CD4-positive, CD25-positive, alpha-beta regulatory T cell (primary cell): ENCODE data around the gene UBL3. TPM values are rescaled to one million over a fixed set of nuclear protein-coding genes. Genes with fewer than 3 reads are reported as not detected.

Source experiments
- ATAC-seq, 2 donors: fragments of 150-1000 bp; cut with Tn5 transposase; one replicate each; pipeline ENCODE4 v1.10.0; 2021; ENCODE audit warnings: low read depth in 2 of 2, moderate number of reproducible peaks in 2 of 2, moderate library complexity in 1 of 2
- DNase-seq, 3 donors: peaks; one replicate each; pipeline versions ENCODE4 v3.0.0 to v3.0.0-alpha.2; 2012 to 2022; ENCODE audit warnings: mixed read lengths in 1 of 3
- H3K27ac ChIP-seq: one replicate; pipeline ENCODE4 v1.7.0; 2013; ENCODE audit warnings: mild to moderate bottlenecking, low read length; ENCODE audit not compliant: insufficient read depth, poor library complexity, severe bottlenecking
- H3K27me3 ChIP-seq: one replicate; pipeline ENCODE4 v1.7.0; 2013; ENCODE audit warnings: low read length; ENCODE audit not compliant: control insufficient read depth, insufficient read depth
- H3K36me3 ChIP-seq: one replicate; pipeline ENCODE4 v1.7.0; 2013; ENCODE audit warnings: mild to moderate bottlenecking, low read length, moderate library complexity; ENCODE audit not compliant: control insufficient read depth, insufficient read depth
- H3K4me1 ChIP-seq: 2 replicates; pipeline ENCODE4 v1.7.0; 2013; ENCODE audit warnings: mild to moderate bottlenecking, low read length; ENCODE audit not compliant: insufficient read depth, control insufficient read depth, poor library complexity, severe bottlenecking
- H3K4me3 ChIP-seq: one replicate; pipeline ENCODE4 v1.7.0; 2013; ENCODE audit warnings: low read depth, mild to moderate bottlenecking, low read length, moderate library complexity
- H3K9me3 ChIP-seq, 2 experiments: 1 replicate in 1 of 2; 2 replicates in 1 of 2; pipeline ENCODE4 v1.7.0; 2013; ENCODE audit warnings: low read length in 2 of 2, mild to moderate bottlenecking in 1 of 2, moderate library complexity in 1 of 2; ENCODE audit not compliant: control insufficient read depth in 2 of 2
- H3K27ac Mint-ChIP-seq, 3 donors: one replicate each; pipeline ENCODE4 v1.8.0; 2020 to 2022; ENCODE audit warnings: mild to moderate bottlenecking in 3 of 3, mixed read lengths in 3 of 3, moderate library complexity in 2 of 3
- H3K27me3 Mint-ChIP-seq: one replicate; pipeline ENCODE4 v1.8.0; 2022; ENCODE audit warnings: mild to moderate bottlenecking, mixed read lengths
- H3K36me3 Mint-ChIP-seq: one replicate; pipeline ENCODE4 v1.8.0; 2020; ENCODE audit warnings: mixed read lengths
- H3K4me1 Mint-ChIP-seq, 4 donors: one replicate each; pipeline ENCODE4 v1.8.0; 2020 to 2022; ENCODE audit warnings: mixed read lengths in 4 of 4, mild to moderate bottlenecking in 1 of 4
- H3K4me3 Mint-ChIP-seq, 4 donors: one replicate each; pipeline ENCODE4 v1.8.0; 2020 to 2022; ENCODE audit warnings: mild to moderate bottlenecking in 4 of 4, mixed read lengths in 4 of 4, moderate library complexity in 3 of 4
- H3K9me3 Mint-ChIP-seq, 7 donors: one replicate each; pipeline ENCODE4 v1.8.0; 2020 to 2022; ENCODE audit warnings: mixed read lengths in 7 of 7, mild to moderate bottlenecking in 3 of 7, moderate library complexity in 2 of 7
- polyA plus RNA-seq, 4 donors: library from polyadenylated mRNA; unstranded; fragments of 300-500 nt; fragmentation: Illumina TruSeq; gene quantifications; one replicate each; pipeline ENCODE4 v1.2.3, GENCODE V29; 2021
- total RNA-seq: library from RNA; stranded (reverse); gene quantifications from one replicate; pipeline ENCODE4 v1.2.3, GENCODE V29; 2022

UBL3 gene
- 66.6 TPM for total RNA-seq
- 10 to 100 TPM; 64.6 to 85.0 (median 74.6) TPM for polyA plus RNA-seq

DNA sequence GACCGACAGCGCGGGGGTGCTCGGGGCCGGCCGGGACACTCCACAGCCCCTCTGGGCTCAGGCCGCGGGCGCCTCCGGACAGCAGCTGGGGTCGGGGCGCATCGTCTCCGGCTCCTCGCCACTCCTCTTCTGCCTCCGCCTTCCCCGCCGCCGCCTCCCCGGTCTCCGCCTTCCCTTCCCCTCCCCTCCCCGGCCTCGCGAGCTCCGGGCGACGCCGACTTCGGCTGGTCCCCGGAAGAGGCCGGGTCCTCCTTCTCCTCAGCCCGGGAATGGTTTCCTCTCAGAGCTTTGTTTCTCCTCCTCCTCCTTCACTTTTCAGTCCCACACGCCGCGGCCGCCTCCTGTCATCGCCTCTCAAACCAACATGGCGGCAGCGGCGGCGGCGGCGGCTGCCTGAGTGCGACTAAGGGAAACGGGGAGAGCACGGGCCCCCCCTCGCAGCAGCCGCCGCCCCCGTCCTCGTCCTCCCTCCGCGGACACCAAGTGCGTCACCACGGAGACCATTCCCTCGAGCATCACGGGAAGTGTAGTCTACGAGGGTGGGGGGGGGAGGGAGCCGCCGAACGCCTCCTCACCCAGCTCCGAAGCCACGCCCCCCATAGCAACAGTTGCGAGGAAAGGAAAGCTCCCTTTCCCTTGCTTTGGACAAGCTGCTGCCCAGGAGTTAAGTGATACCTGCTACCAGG is at the start of gene UBL3:
Gene UBL3 (minus strand): TSS at position 405 of the 686 bp plus-strand sequence. CDS start 1,079 bp downstream, outside the sequence.
- Mint-ChIP-seq H3K4me1 (peaks cover 17 to 27% (median 23%) of the 10 kb centered on the region in 4 donors), H3K36me3 (peaks cover 3% of the 10 kb centered on the region), H3K27ac (peak within 1 kb of the TSS; percentile 91 to 99 (median 99)), H3K9me3 (peaks cover 0 to 5% (median 0%) of the 10 kb centered on the region in 7 donors), H3K27me3 (no peaks in the 10 kb centered on the region), H3K4me3 (peak within 1 kb of the TSS; percentile 95 to 100 (median 99))
- Histone ChIP-seq H3K4me1 (peaks cover 20% of the 10 kb centered on the region), H3K36me3 (no peaks in the 10 kb centered on the region), H3K27ac (peak within 1 kb of the TSS; percentile 95), H3K27me3 (no peaks in the 10 kb centered on the region), H3K9me3 (no peaks in the 10 kb centered on the region), H3K4me3 (peak within 1 kb of the TSS; percentile 99)
- DNase-seq (peak; percentile 91 to 98 (median 92)), ATAC-seq (peak; percentile 94 to 95)

DNA sequence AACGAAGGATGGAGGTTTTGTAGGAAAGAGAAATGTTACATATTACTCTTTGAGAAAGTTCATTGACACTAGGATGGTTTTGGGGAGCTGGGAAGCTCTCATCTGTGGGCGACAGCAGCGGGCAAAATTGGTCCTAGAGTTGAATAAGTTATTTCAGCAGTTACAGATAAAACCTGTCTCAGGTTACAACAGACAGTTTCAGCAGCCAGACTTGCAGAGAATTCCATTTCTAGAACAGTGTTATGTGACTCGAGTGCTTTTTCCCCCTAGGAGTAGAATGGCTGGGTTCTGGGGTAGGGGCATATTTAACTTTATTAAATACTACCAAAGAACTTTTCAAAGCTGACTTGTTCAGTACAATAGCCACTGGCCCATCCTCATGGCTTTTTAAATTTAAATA is 46.7 kb upstream of the UBL3 start:
- Mint-ChIP-seq H3K4me1 (peaks cover 6 to 16% (median 13%) of the 10 kb centered on the region in 4 donors), H3K9me3 (peaks cover 0 to 5% (median 0%) of the 10 kb centered on the region in 7 donors), H3K27me3 (peaks cover 22% of the 10 kb centered on the region), H3K4me3 (no peak overlapping the region), H3K27ac (no peak overlapping the region), H3K36me3 (no peaks in the 10 kb centered on the region)
- DNase-seq (no peak), ATAC-seq (no peak)
- Histone ChIP-seq H3K27me3 (peaks cover 3% of the 10 kb centered on the region), H3K36me3 (no peaks in the 10 kb centered on the region), H3K4me1 (peaks cover 6% of the 10 kb centered on the region), H3K9me3 (no peaks in the 10 kb centered on the region), H3K4me3 (no peak overlapping the region), H3K27ac (no peak overlapping the region)

GRCh38 chr13:29893438-29893837 is 43.0 kb upstream of the UBL3 start:
- H3K4me3 Mint-ChIP-seq: no peak overlapping the region

DNA sequence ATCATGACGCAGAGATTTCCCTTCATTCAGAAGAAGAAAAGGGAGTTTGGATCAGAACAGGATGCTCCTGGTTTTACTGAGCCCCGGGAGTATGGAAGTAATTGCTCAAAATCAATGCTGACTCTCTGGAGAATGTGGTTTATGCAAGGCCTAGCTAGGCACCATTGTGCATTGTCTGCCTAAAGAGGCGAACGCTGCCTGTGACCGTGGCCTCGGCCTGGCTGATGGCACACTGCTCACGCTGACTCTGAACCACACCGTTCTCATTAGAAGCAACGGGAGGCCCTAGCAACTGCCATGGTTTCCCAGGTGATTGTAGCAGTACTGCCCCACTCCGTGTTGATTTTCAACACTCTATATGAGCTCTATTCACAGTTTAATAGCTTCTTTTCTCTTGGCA is 41.7 kb upstream of the UBL3 start:
- ATAC-seq: no peak
- DNase-seq: no peak
- Histone ChIP-seq H3K4me3 (no peak overlapping the region), H3K27ac (no peak overlapping the region), H3K9me3 (no peaks in the 10 kb centered on the region), H3K4me1 (no peaks in the 10 kb centered on the region), H3K36me3 (no peaks in the 10 kb centered on the region), H3K27me3 (no peaks in the 10 kb centered on the region)
- Mint-ChIP-seq H3K9me3 (peaks cover 0 to 2% (median 0%) of the 10 kb centered on the region in 7 donors), H3K4me3 (no peak overlapping the region), H3K4me1 (peaks cover under 1 to 19% (median 10%) of the 10 kb centered on the region in 4 donors), H3K27me3 (peaks cover 4% of the 10 kb centered on the region), H3K36me3 (no peaks in the 10 kb centered on the region), H3K27ac (no peak overlapping the region)

More at GRCh38 chr13:29893438-29893837, 43.0 kb upstream of the UBL3 start:
- peaks cover 0 to 13% (median 7%) of the 10 kb centered on the region in 4 donors for H3K4me1 Mint-ChIP-seq
- H3K36me3 Mint-ChIP-seq: no peaks in the 10 kb centered on the region
- ATAC-seq (no peak), DNase-seq (no peak)
- H3K9me3 Mint-ChIP-seq: peaks cover 0 to 2% (median 0%) of the 10 kb centered on the region in 7 donors
- peaks cover 14% of the 10 kb centered on the region for H3K27me3 Mint-ChIP-seq
- Histone ChIP-seq H3K27me3 (peaks cover 1% of the 10 kb centered on the region), H3K9me3 (no peaks in the 10 kb centered on the region), H3K27ac (no peak overlapping the region), H3K4me3 (no peak overlapping the region), H3K36me3 (no peaks in the 10 kb centered on the region), H3K4me1 (no peaks in the 10 kb centered on the region)
- H3K27ac Mint-ChIP-seq: peak overlapping the region in 1 of 3 donors; percentile 31

GRCh38 chr13:29889111-29889510 is 38.7 kb upstream of the UBL3 start:
- Histone ChIP-seq H3K27me3 (no peaks in the 10 kb centered on the region), H3K36me3 (no peaks in the 10 kb centered on the region), H3K27ac (no peak overlapping the region), H3K4me3 (no peak overlapping the region), H3K4me1 (peaks cover 5% of the 10 kb centered on the region), H3K9me3 (no peaks in the 10 kb centered on the region)
- no peak for ATAC-seq
- Mint-ChIP-seq H3K27me3 (no peaks in the 10 kb centered on the region), H3K36me3 (no peaks in the 10 kb centered on the region), H3K9me3 (peaks cover 0 to 2% (median 0%) of the 10 kb centered on the region in 7 donors), H3K4me3 (no peak overlapping the region), H3K4me1 (peaks cover 9 to 36% (median 20%) of the 10 kb centered on the region in 4 donors), H3K27ac (peak overlapping the region in 1 of 3 donors; percentile 57)
- DNase-seq: no peak

GRCh38 chr13:29888306-29888705 is 37.9 kb upstream of the UBL3 start:
- H3K36me3 Mint-ChIP-seq: no peaks in the 10 kb centered on the region
- no peak for ATAC-seq
- Histone ChIP-seq H3K36me3 (no peaks in the 10 kb centered on the region), H3K4me1 (peaks cover 5% of the 10 kb centered on the region), H3K27ac (no peak overlapping the region), H3K9me3 (no peaks in the 10 kb centered on the region), H3K27me3 (no peaks in the 10 kb centered on the region), H3K4me3 (no peak overlapping the region)
- no peak for DNase-seq
- H3K27me3 Mint-ChIP-seq: no peaks in the 10 kb centered on the region
- H3K27ac Mint-ChIP-seq: peak overlapping the region in 2 of 3 donors; percentile 57 to 74
- peaks cover 9 to 34% (median 18%) of the 10 kb centered on the region in 4 donors for H3K4me1 Mint-ChIP-seq
- H3K4me3 Mint-ChIP-seq: no peak overlapping the region
- H3K9me3 Mint-ChIP-seq: peaks cover 0 to 2% (median 0%) of the 10 kb centered on the region in 7 donors

DNA sequence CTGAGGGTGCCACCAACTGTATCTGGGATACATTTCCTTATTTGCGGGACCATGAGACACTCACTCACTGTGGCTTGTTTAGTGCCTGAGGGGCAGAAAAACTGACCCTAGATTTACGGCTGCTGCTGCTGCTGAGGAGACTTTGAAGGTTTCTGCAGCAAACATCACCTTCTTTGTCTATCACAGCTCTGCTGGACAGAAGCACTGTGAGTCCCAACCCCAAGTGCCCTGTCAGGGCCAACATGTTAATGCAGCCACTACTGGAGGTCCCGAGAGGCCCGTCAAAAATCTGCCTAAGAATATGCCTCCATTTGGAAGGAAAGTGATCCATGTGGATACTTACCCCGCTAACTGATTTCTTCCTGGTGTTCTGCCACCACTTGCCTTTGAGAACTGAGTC is 37.3 kb upstream of the UBL3 start:
- Mint-ChIP-seq H3K36me3 (no peaks in the 10 kb centered on the region), H3K27ac (peak overlapping the region in 2 of 3 donors; percentile 74 to 77)
- no peak overlapping the region for H3K27ac ChIP-seq

More for the DNA sequence above, 37.3 kb upstream of the UBL3 start:
- no peak overlapping the region for H3K4me3 ChIP-seq
- Mint-ChIP-seq H3K27me3 (no peaks in the 10 kb centered on the region), H3K9me3 (peaks cover 0 to 2% (median 0%) of the 10 kb centered on the region in 7 donors), H3K4me1 (peaks cover 9 to 34% (median 18%) of the 10 kb centered on the region in 4 donors), H3K4me3 (no peak overlapping the region)
- no peak for DNase-seq
- ATAC-seq: no peak
- H3K9me3 ChIP-seq: no peaks in the 10 kb centered on the region
- no peaks in the 10 kb centered on the region for H3K27me3 ChIP-seq
- no peaks in the 10 kb centered on the region for H3K36me3 ChIP-seq
- peaks cover 5% of the 10 kb centered on the region for H3K4me1 ChIP-seq
